HG02840 (cell line): ENCODE results near the gene GSC2.

Experiments
- ATAC-seq: cut with Tn5 transposase; IDR thresholded peaks from one replicate; pipeline ENCODE4 v1.9.1; 2021; ENCODE audit warnings: mild to moderate bottlenecking, moderate library complexity, moderate number of reproducible peaks; ENCODE audit not compliant: unreplicated experiment, low FRiP score

Gene GSC2

DNA sequence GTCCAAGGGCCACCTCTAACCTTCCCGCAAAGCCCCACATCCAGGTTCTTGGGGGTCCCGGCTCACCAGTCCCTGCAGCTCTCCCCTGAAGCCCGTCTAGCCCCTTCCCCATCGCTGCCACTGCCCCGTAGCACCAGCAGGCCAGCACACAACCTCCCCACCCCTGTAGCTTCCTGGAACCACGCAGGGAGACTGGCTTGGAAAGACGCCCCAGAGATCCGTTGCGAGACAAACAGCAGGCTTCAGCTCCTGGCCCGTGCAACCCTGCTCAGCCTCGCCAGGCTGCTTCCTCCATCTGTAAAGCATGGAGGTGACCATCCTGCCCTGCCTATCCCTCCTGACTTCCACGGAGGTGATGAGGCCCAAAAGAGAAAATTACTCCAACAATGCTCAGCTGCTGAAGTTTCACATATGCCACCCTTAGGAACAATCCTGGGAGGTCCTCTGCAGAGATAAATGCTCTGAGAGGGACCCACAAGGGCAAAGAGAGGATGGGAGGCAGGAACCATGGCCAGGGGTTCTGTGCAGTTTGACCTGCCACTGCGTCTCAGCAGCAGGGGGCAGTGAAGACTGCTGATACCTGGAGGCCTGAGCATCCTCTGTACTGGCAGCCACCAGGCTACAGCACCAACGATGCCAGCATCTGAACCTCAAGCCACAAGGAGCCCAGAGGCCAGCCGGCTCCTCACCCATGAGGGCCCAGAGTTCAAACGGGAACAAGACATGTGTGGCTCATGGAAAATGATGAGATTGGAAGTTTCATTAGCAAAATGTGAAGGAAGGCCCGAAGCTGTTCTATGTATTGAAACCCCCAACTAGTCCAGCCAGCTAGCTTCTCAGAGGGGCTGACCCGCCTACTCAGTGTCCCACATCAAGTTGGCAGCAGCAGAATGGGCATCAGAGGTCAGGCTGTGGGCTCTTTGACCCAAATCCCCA, 44.0 kb downstream of the GSC2 start:
- no peak for ATAC-seq

DNA sequence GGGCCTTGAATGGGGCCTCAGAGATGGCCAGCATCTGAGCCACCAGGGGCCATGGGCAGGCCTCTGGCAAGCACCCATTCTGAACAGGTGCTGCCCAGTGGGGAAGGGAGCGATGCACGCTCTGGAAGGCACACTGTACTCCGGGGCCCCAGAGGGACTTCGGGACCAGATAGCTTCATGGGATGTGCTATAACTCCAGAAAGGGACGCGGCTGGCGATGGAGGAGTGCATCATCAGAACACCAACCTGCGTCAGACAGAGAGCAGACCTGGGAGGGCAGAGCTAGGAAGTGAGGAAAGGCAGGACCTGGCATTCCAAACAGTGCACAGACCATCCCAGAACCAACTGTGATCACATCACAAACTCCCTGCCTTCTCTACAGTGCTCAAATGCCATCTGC, 44.6 kb downstream of the GSC2 start:
- no peak for ATAC-seq

GRCh38 chr22:19103880-19104821, 45.9 kb downstream of the GSC2 start:
- no peak for ATAC-seq

DNA sequence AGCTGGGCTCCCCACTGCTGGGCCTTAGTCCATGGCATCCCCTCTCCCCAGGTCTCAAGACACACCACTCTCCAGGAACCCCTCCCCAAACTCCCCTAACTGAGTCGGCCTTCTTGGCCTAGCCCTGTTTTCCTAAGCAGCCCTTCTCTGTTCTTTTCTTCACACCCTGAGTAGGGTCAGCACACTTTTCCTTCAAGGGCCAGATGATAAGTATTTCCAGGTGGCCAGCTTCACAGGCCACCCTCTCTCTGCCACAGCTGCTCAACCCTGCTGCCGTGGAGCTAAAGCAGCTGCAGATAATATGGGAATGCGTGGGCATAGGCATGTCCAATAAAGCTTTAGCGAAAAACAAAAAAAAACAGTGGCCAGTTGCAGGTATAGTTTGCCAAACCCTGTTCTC, 51.9 kb downstream of the GSC2 start:
- ATAC-seq = no peak

DNA sequence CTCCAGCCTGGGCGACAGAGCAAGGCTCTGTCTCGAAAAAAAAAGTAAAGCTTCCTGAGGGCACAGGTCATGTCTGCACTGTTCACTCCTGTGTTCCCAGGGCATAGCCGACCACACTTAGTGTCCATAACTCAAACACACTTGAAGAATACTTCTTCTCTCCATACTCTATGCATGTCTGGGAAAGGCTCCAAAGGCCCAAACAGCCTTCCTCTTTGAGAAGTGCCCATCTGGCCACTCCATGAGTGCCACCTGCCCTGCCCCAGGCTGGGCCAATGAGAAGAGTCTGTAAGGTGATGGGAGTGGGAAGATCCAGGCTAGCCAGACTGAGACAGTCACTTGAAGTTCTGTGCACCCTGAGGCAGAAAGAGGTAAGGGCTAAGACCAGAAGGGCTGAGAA, 52.6 kb downstream of the GSC2 start:
- ATAC-seq = no peak
